GM20431 (cell line): ENCODE data around the gene STK39.

Experiments
- in situ Hi-C: fragments of 300-500 bp; cut with MseI, MboI; formaldehyde crosslinking; loops from one replicate; pipeline ENCODE4 v1.15.0; 2020; ENCODE audit warnings: low sequenced_read_pairs; ENCODE audit not compliant: unreplicated experiment

The STK39 gene

GRCh38 chr2:167905668-167906067, 341.7 kb downstream of the STK39 start:
- in situ Hi-C loops, result no loop called here
